NCI-H1436 (cell line): Measurements from ENCODE around the gene GRID1.
"Not testable (repeated sequence)": the region's sequence is repeated elsewhere in the genome, so short reads cannot be mapped to it uniquely, and the experiment has no call there.

Experiments used
- DNase-seq: peaks from one replicate; lab custom pipeline; 2025; lab: John Stamatoyannopoulos, UW

GRID1 gene

GRCh38 chr10:86135191-86135590 is 231.4 kb downstream of the GRID1 start:
- no peak for DNase-seq

- no peak for DNase-seq
These were observed 235.7 kb downstream of the GRID1 start for GRCh38 chr10:86130737-86131475.

- no peak for DNase-seq
These were observed 236.6 kb downstream of the GRID1 start for GRCh38 chr10:86130041-86130440.

GRCh38 chr10:86128360-86128759 is 238.2 kb downstream of the GRID1 start:
- no peak for DNase-seq

GRCh38 chr10:86127274-86127819 is 239.2 kb downstream of the GRID1 start:
- no peak for DNase-seq

- DNase-seq, result no peak
These were observed 241.9 kb downstream of the GRID1 start for GRCh38 chr10:86124734-86125133.

GRCh38 chr10:86123715-86124114 is 242.9 kb downstream of the GRID1 start:
- DNase-seq, result no peak

GRCh38 chr10:86123304-86123703 is 243.3 kb downstream of the GRID1 start:
- DNase-seq, result no peak

GRCh38 chr10:86122646-86123045 is 243.9 kb downstream of the GRID1 start:
- DNase-seq, result no peak

GRCh38 chr10:86121200-86121599 is 245.4 kb downstream of the GRID1 start:
- DNase-seq, result no peak

GRCh38 chr10:86117051-86117450 is 249.5 kb downstream of the GRID1 start:
- no peak for DNase-seq

GRCh38 chr10:86113983-86114382 is 252.6 kb downstream of the GRID1 start:
- DNase-seq, result no peak

GRCh38 chr10:86113501-86113900 is 253.1 kb downstream of the GRID1 start:
- no peak for DNase-seq

GRCh38 chr10:86113044-86113443 is 253.6 kb downstream of the GRID1 start:
- DNase-seq, result no peak

- DNase-seq, result no peak
These were observed 254.6 kb downstream of the GRID1 start for GRCh38 chr10:86111902-86112545.

GRCh38 chr10:86110156-86110786 is 256.3 kb downstream of the GRID1 start:
- no peak for DNase-seq

- DNase-seq, result no peak
These were observed 257.2 kb downstream of the GRID1 start for GRCh38 chr10:86109421-86109820.

- no peak for DNase-seq
These were observed 257.9 kb downstream of the GRID1 start for GRCh38 chr10:86108696-86109095.

- DNase-seq, result not testable (repeated sequence)
These were observed 258.8 kb downstream of the GRID1 start for GRCh38 chr10:86107611-86108310.

- no peak for DNase-seq
These were observed 259.5 kb downstream of the GRID1 start for GRCh38 chr10:86107131-86107530.

GRCh38 chr10:86106616-86107015 is 260.0 kb downstream of the GRID1 start:
- no peak for DNase-seq

GRCh38 chr10:86105640-86106039 is 261.0 kb downstream of the GRID1 start:
- DNase-seq, result no peak
